ENCODE data around the gene CLDN8.
A peak's percentile ranks its signal among the peaks of the same experiment; 100 is the strongest.

CLDN8 gene

GRCh38 chr21:30194701-30195299 lies 21.1 kb downstream of the CLDN8 start:
- H3K27ac ChIP-seq (ENCODE audit: low read length): no peak overlapping the region
- no peaks in the 10 kb centered on the region for H3K79me2 ChIP-seq (ENCODE audit: low read length)
- H3K27me3 ChIP-seq (ENCODE audit: low read depth, low read length): no peaks in the 10 kb centered on the region
- no peaks in the 10 kb centered on the region for H3K36me3 ChIP-seq (replicated peaks; ENCODE audit: low read depth, low read length)
- no peak overlapping the region for H3K4me3 ChIP-seq (ENCODE audit: low read length)
- H3K4me2 ChIP-seq (ENCODE audit: low read length): peak overlapping the region; percentile 27; the same call in 1 of the 2 replicates
- peak; percentile 82 for TF ChIP-seq CTCF (IDR thresholded peaks at IDR 0.05; ENCODE audit: low read depth, low read length)
- no peak for TF ChIP-seq EZH2phosphoT487 (IDR thresholded peaks at IDR 0.05; ENCODE audit: low read depth)
- H3K9ac ChIP-seq (ENCODE audit: low read length): no peak overlapping the region
- no peaks in the 10 kb centered on the region for H4K20me1 ChIP-seq (ENCODE audit: insufficient read depth, low read length)
- no peaks in the 10 kb centered on the region for H3K4me1 ChIP-seq (ENCODE audit: low read length)
- H2AFZ ChIP-seq (ENCODE audit: low read depth, low read length): 0 out of 2 replicates have a peak overlapping the region, but pooled peaks have one; percentile 23
- H3K9me3 ChIP-seq (ENCODE audit: insufficient read depth, low read length): no peaks in the 10 kb centered on the region

- Histone ChIP-seq H3K4me3 (ENCODE audit: low read length) (no peak overlapping the region), H4K20me1 (ENCODE audit: insufficient read depth, low read length) (no peaks in the 10 kb centered on the region), H3K9ac (ENCODE audit: low read length) (no peak overlapping the region), H3K4me1 (ENCODE audit: low read length) (no peaks in the 10 kb centered on the region), H3K36me3 (replicated peaks; ENCODE audit: low read depth, low read length) (no peaks in the 10 kb centered on the region), H3K27ac (ENCODE audit: low read length) (no peak overlapping the region), H2AFZ (ENCODE audit: low read depth, low read length) (no peak overlapping the region), H3K9me3 (ENCODE audit: insufficient read depth, low read length) (no peaks in the 10 kb centered on the region), H3K27me3 (ENCODE audit: low read depth, low read length) (no peaks in the 10 kb centered on the region), H3K4me2 (ENCODE audit: low read length) (no peak overlapping the region), H3K79me2 (ENCODE audit: low read length) (no peaks in the 10 kb centered on the region)
- TF ChIP-seq CTCF (IDR thresholded peaks at IDR 0.05; ENCODE audit: low read depth, low read length): no peak
- no peak for TF ChIP-seq EZH2phosphoT487 (IDR thresholded peaks at IDR 0.05; ENCODE audit: low read depth)
Observed at GRCh38 chr21:30193201-30193600, 22.7 kb downstream of the CLDN8 start.

- Histone ChIP-seq H3K27ac (ENCODE audit: low read length) (no peak overlapping the region), H3K9me3 (ENCODE audit: insufficient read depth, low read length) (no peaks in the 10 kb centered on the region), H3K27me3 (ENCODE audit: low read depth, low read length) (no peaks in the 10 kb centered on the region), H3K4me1 (ENCODE audit: low read length) (no peaks in the 10 kb centered on the region), H2AFZ (ENCODE audit: low read depth, low read length) (no peak overlapping the region), H3K4me3 (ENCODE audit: low read length) (no peak overlapping the region), H3K4me2 (ENCODE audit: low read length) (no peak overlapping the region), H4K20me1 (ENCODE audit: insufficient read depth, low read length) (no peaks in the 10 kb centered on the region), H3K36me3 (replicated peaks; ENCODE audit: low read depth, low read length) (no peaks in the 10 kb centered on the region), H3K79me2 (ENCODE audit: low read length) (no peaks in the 10 kb centered on the region), H3K9ac (ENCODE audit: low read length) (no peak overlapping the region)
- no peak for TF ChIP-seq EZH2phosphoT487 (IDR thresholded peaks at IDR 0.05; ENCODE audit: low read depth)
- no peak for TF ChIP-seq CTCF (IDR thresholded peaks at IDR 0.05; ENCODE audit: low read depth, low read length)
Observed at GRCh38 chr21:30190554-30190953, 25.3 kb downstream of the CLDN8 start.

- H3K27ac ChIP-seq (ENCODE audit: low read length): no peak overlapping the region
- H3K9ac ChIP-seq (ENCODE audit: low read length): no peak overlapping the region
- TF ChIP-seq CTCF (IDR thresholded peaks at IDR 0.05; ENCODE audit: low read depth, low read length): no peak
- no peak for TF ChIP-seq EZH2phosphoT487 (IDR thresholded peaks at IDR 0.05; ENCODE audit: low read depth)
- H3K79me2 ChIP-seq (ENCODE audit: low read length): no peaks in the 10 kb centered on the region
- H3K27me3 ChIP-seq (ENCODE audit: low read depth, low read length): no peaks in the 10 kb centered on the region
- H2AFZ ChIP-seq (ENCODE audit: low read depth, low read length): no peak overlapping the region
- H4K20me1 ChIP-seq (ENCODE audit: insufficient read depth, low read length): no peaks in the 10 kb centered on the region
- H3K4me3 ChIP-seq (ENCODE audit: low read length): no peak overlapping the region
- H3K4me1 ChIP-seq (ENCODE audit: low read length): no peaks in the 10 kb centered on the region
- no peaks in the 10 kb centered on the region for H3K36me3 ChIP-seq (replicated peaks; ENCODE audit: low read depth, low read length)
- no peaks in the 10 kb centered on the region for H3K9me3 ChIP-seq (ENCODE audit: insufficient read depth, low read length)
- no peak overlapping the region for H3K4me2 ChIP-seq (ENCODE audit: low read length)
Observed at GRCh38 chr21:30189773-30190172, 26.1 kb downstream of the CLDN8 start.

Data from OCI-LY3 (cell line).